Ureter (tissue), 1 donor: ENCODE data around the gene ERC1. TPM values are rescaled to one million over a fixed set of nuclear protein-coding genes. Genes with fewer than 3 reads are reported as not detected.

Experiments used
- DNase-seq: peaks from one replicate; pipeline ENCODE4 v3.0.0-alpha.2; 2020; ENCODE audit warnings: low spot score
- total RNA-seq: library from RNA; stranded (reverse); gene quantifications from one replicate; pipeline ENCODE4 v1.2.4, GENCODE V29; 2023
- donor health status: DM: yes; HTN: yes; CAD: no.

Gene ERC1
- total RNA-seq, 1 donor from 2014 or later: 99.2 TPM

GRCh38 chr12:1481326-1481725 is 490.3 kb downstream of the ERC1 start:
- DNase-seq: peak; percentile 1

GRCh38 chr12:1481906-1482305 is 490.9 kb downstream of the ERC1 start:
- DNase-seq: no peak

DNA sequence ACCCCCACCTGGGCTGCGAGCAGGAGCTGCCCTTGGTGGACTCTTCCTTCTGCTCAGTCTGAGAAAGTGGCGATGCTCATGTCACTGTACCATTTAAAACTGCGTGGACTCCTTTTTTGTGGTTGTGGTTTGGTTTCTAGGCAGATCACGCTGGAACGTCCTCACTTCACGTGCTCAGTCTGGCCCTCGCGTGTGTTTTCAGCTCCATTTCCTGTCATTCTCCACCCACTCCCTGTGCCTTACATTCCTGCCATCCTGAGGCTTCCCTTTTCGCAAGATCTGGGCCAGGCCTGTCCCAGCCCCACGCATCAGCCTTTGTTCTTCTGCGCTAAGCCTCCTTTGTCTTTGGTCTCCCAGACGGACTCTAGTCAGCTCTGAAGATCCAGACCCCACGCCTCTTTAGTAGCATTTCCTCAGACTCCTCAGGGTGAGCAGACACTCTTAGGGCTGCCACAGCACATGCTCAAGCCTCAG is 497.9 kb downstream of the ERC1 start:
- no peak for DNase-seq

- no peak for DNase-seq
Measured at GRCh38 chr12:1491983-1492697, 501.1 kb downstream of the ERC1 start.

DNA sequence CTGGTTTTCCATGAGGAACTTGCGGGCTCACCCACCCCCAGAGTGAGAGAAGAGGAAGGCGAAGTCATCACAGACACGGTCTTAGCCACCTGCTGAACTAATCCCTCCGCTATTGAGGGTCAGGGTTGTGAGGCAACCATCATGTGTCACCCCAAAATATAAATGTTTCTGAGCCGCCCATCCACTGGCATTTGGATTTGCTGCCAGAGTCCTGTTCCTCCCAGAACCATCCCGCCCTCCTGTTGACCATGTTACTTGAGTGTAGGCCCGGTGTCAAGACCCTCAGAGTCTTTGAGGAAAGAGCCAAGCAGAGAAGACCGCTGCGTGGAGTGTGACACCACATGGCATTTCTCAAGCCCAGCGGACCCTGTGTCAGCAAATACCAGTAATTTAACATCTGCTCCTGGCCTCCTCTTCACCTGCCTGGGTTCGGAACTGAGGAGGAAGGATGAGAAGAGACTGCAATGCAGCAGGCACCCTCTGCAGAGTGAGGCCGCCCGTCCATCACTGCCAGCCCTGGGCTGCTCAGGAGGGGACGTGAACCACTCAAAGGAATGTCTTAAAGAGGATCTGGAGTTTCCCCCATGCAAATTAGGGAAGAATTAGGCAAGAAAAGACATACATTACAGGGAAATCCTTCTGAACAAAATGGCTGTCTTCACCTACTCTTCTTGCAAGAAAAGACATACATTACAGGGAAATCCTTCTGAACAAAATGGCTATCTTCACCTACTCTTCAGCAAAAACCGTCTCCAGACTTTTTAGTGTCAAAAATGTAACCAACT is 502.9 kb downstream of the ERC1 start:
- no peak for DNase-seq

DNA sequence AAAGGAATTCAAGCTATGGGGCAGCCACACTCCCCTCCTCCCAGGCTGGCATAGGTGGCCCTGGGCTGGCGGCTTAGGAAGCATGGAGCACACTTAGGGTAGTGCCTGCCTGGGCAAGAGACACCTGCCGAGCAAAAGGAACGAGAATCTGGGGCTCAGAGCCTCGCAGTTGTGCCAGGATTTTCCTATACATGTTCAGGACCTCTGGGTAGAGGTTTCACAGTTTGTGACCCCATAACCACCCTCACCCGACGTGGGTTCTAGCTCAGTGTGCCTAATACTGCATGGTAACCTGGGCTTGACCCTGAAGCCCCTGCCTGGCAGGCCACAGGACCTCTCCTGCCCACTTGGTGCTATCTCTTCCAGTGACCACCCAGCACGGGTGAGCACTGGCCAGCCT is 503.8 kb downstream of the ERC1 start:
- no peak for DNase-seq

- no peak for DNase-seq
Measured at GRCh38 chr12:1496162-1496900, 505.3 kb downstream of the ERC1 start.

- DNase-seq: no peak
Measured at GRCh38 chr12:1497161-1497560, 506.1 kb downstream of the ERC1 start.

GRCh38 chr12:1498199-1498740 is 507.2 kb downstream of the ERC1 start:
- DNase-seq: no peak

GRCh38 chr12:1499351-1499750 is 508.3 kb downstream of the ERC1 start:
- no peak for DNase-seq

- no peak for DNase-seq
Measured at GRCh38 chr12:1500095-1500801, 509.2 kb downstream of the ERC1 start.

- DNase-seq: no peak
Measured at GRCh38 chr12:1501001-1501400, 510.0 kb downstream of the ERC1 start.

- no peak for DNase-seq
Measured at GRCh38 chr12:1501695-1502378, 510.8 kb downstream of the ERC1 start.

- no peak for DNase-seq
Measured at GRCh38 chr12:1502379-1502720, 511.3 kb downstream of the ERC1 start.

DNA sequence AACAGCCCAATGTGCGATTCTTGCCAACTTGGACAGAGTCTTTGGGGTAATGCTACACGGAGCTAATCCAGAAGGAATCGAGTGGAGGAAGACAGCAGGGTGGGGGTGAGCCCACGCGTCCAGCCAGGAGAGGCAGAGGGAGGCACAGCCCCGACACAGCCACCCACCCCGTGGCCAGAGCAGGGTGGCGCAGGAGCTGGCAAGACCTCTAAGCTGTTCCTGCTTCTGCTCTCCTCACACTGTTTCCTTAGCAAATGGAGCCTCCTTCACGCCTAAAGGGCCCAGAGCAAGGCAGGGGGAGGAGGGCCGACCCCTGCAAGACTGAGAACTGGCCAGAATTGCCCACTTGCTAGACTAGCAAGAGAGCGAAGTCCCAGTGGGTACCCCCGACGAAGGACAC is 511.8 kb downstream of the ERC1 start:
- no peak for DNase-seq

- no peak for DNase-seq
Measured at GRCh38 chr12:1503281-1503711, 512.3 kb downstream of the ERC1 start.

DNA sequence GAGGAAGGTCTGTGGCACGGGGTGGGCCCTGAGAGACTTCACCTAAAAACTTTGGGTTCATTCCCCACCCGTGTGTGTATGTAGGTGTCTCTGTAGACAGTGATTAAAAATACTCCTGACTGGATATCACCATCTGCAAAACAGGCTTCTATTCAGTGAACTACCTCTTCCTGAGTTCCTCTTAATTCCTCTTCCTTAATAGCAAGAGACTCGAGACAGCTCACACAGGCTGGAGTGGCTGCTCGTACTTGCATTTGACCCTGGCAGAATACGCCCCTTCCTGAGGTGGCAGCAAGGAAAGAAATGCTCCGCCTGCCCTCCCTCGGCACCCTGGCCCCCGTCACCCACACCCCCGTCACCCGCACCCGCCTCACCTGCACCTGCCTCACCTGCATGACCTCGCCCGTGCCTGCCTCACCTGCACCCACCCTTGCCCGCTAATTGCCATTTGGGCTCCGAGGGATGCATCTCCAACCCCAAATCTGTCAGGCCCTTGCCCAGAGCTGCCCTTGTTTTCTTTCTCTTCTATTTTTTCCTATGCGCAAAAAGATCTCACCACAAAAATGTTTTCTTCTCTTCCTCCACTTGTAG is 513.4 kb downstream of the ERC1 start:
- no peak for DNase-seq

DNA sequence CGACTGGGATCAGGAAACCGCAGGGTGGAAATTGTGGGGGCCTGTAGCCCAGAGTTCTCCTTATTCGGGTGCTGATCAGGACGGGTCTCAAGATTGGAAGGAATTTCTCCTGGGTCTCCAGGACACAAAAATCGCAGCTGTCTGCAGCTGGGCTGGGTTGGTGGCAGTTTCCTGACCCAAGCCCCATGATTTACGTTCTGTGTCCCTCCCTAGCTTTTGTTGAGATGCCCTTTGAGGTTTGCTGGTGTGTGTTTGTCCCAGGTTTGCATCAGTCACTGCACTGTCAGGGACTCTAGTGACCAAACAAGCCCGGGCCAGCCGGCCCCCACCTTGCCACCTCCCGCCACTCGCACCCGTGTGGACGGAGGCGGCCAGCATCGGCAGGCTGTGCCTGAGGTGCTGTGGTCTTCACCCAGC is 513.9 kb downstream of the ERC1 start:
- DNase-seq: no peak

GRCh38 chr12:1505576-1505975 is 514.6 kb downstream of the ERC1 start:
- DNase-seq: no peak

- no peak for DNase-seq
Measured at GRCh38 chr12:1507308-1507707, 516.3 kb downstream of the ERC1 start.
